ENCODE data around the gene SRA1. TPM values are rescaled to one million over a fixed set of nuclear protein-coding genes. Genes with fewer than 3 reads are reported as not detected.

SRA1 gene
- total and polyA plus RNA-seq, 4 donors = 14.0 to 45.5 (median 36.8) TPM

- Histone ChIP-seq H3K27ac (ENCODE audit: low read depth in 1 of 2, low read length in 1 of 2) (no peak overlapping the region), H3K4me3 (no peak overlapping the region), H3K9me3 (ENCODE audit: control insufficient read depth in 4 of 4, insufficient read depth in 3 of 4, low read length in 3 of 4) (no peaks in the 10 kb centered on the region), H3K27me3 (ENCODE audit: control insufficient read depth in 3 of 3, insufficient read depth in 3 of 3, low read length in 2 of 3) (no peaks in the 10 kb centered on the region), H3K36me3 (ENCODE audit: control insufficient read depth in 4 of 4, insufficient read depth in 4 of 4, low read length in 4 of 4) (peaks cover 0 to 19% (median 4%) of the 10 kb centered on the region in 4 donors), H3K4me1 (ENCODE audit: control insufficient read depth in 5 of 5, insufficient read depth in 5 of 5, low read length in 5 of 5) (peaks cover 0 to 17% (median 9%) of the 10 kb centered on the region in 5 donors), H3K9ac (ENCODE audit: insufficient read depth in 1 of 2, low read length in 2 of 2) (no peak overlapping the region)
- DNase-seq (no peak), ATAC-seq (ENCODE audit: insufficient read depth, low FRiP score) (no peak)
- 83 to 93% methylated on average over 1 of the region's 1 CpG for WGBS, 2 donors
- no peak for TF ChIP-seq CTCF (IDR thresholded peaks at IDR 0.05; ENCODE audit: control extremely low read depth, extremely low read depth)
Measured at GRCh38 chr5:140555747-140556312, 1.4 kb downstream of the SRA1 start.

GRCh38 chr5:140554454-140554853 lies 2.8 kb downstream of the SRA1 start:
- 46 to 56% methylated on average over 2 of the region's 2 CpGs for WGBS, 2 donors
- peaks cover 2 to 22% (median 12%) of the 10 kb centered on the region in 5 donors for H3K4me1 ChIP-seq (ENCODE audit: control insufficient read depth in 5 of 5, insufficient read depth in 5 of 5, low read length in 5 of 5)
- no peak for TF ChIP-seq CTCF (IDR thresholded peaks at IDR 0.05; ENCODE audit: control extremely low read depth, extremely low read depth)

GRCh38 chr5:140553657-140554056 lies 3.6 kb downstream of the SRA1 start:
- ATAC-seq (ENCODE audit: insufficient read depth, low FRiP score) (no peak), DNase-seq (no peak)
- peaks cover 5 to 29% (median 17%) of the 10 kb centered on the region in 5 donors for H3K4me1 ChIP-seq (ENCODE audit: control insufficient read depth in 5 of 5, insufficient read depth in 5 of 5, low read length in 5 of 5)
- peaks cover 3 to 27% (median 12%) of the 10 kb centered on the region in 4 donors for H3K36me3 ChIP-seq (ENCODE audit: control insufficient read depth in 4 of 4, insufficient read depth in 4 of 4, low read length in 4 of 4)
- H3K27me3 ChIP-seq (ENCODE audit: control insufficient read depth in 3 of 3, insufficient read depth in 3 of 3, low read length in 2 of 3) = no peaks in the 10 kb centered on the region
- H3K9ac ChIP-seq (ENCODE audit: insufficient read depth in 1 of 2, low read length in 2 of 2) = no peak overlapping the region
- 24 to 61% methylated on average over 2 of the region's 2 CpGs for WGBS, 2 donors
- no peak overlapping the region for H3K4me3 ChIP-seq
- TF ChIP-seq CTCF (IDR thresholded peaks at IDR 0.05; ENCODE audit: control extremely low read depth, extremely low read depth) = no peak
- no peaks in the 10 kb centered on the region for H3K9me3 ChIP-seq (ENCODE audit: control insufficient read depth in 4 of 4, insufficient read depth in 3 of 4, low read length in 3 of 4)
- H3K27ac ChIP-seq (ENCODE audit: low read depth in 1 of 2, low read length in 1 of 2) = no peak overlapping the region

More at GRCh38 chr5:140554454-140554853, 2.8 kb downstream of the SRA1 start:
- no peak overlapping the region for H3K27ac ChIP-seq (ENCODE audit: low read depth in 1 of 2, low read length in 1 of 2)
- H3K9ac ChIP-seq (ENCODE audit: insufficient read depth in 1 of 2, low read length in 2 of 2) = no peak overlapping the region
- no peaks in the 10 kb centered on the region for H3K27me3 ChIP-seq (ENCODE audit: control insufficient read depth in 3 of 3, insufficient read depth in 3 of 3, low read length in 2 of 3)
- peaks cover 3 to 24% (median 12%) of the 10 kb centered on the region in 4 donors for H3K36me3 ChIP-seq (ENCODE audit: control insufficient read depth in 4 of 4, insufficient read depth in 4 of 4, low read length in 4 of 4)
- no peak overlapping the region for H3K4me3 ChIP-seq
- ATAC-seq (ENCODE audit: insufficient read depth, low FRiP score) (no peak), DNase-seq (no peak)
- H3K9me3 ChIP-seq (ENCODE audit: control insufficient read depth in 4 of 4, insufficient read depth in 3 of 4, low read length in 3 of 4) = no peaks in the 10 kb centered on the region

- Histone ChIP-seq H3K36me3 (ENCODE audit: control insufficient read depth in 4 of 4, insufficient read depth in 4 of 4, low read length in 4 of 4) (peaks cover 0 to 27% (median 12%) of the 10 kb centered on the region in 4 donors), H3K27me3 (ENCODE audit: control insufficient read depth in 3 of 3, insufficient read depth in 3 of 3, low read length in 2 of 3) (no peaks in the 10 kb centered on the region), H3K27ac (ENCODE audit: low read depth in 1 of 2, low read length in 1 of 2) (no peak overlapping the region), H3K9me3 (ENCODE audit: control insufficient read depth in 4 of 4, insufficient read depth in 3 of 4, low read length in 3 of 4) (no peaks in the 10 kb centered on the region), H3K4me1 (ENCODE audit: control insufficient read depth in 5 of 5, insufficient read depth in 5 of 5, low read length in 5 of 5) (peaks cover 9 to 39% (median 27%) of the 10 kb centered on the region in 5 donors), H3K4me3 (no peak overlapping the region), H3K9ac (ENCODE audit: insufficient read depth in 1 of 2, low read length in 2 of 2) (no peak overlapping the region)
- DNase-seq (no peak), ATAC-seq (ENCODE audit: insufficient read depth, low FRiP score) (no peak)
- 91 to 94% methylated on average over 4 of the region's 4 CpGs for WGBS, 2 donors
- TF ChIP-seq CTCF (IDR thresholded peaks at IDR 0.05; ENCODE audit: control extremely low read depth, extremely low read depth) = no peak
Measured at GRCh38 chr5:140551872-140552271, 5.4 kb downstream of the SRA1 start.

Data from lung (tissue), 12 donors.